SK-N-MC (cell line): ENCODE results near the gene STRIP2.

Experiments
- EZH2 ChIP-seq: fragments of 200-600 bp; sonication (generic); IDR thresholded peaks from one replicate; pipeline ENCODE4 v1.6.1; 2017; ENCODE audit warnings: antibody characterized with exemption
- FOXP2 ChIP-seq: optimal IDR thresholded peaks from 2 replicates; pipeline ENCODE3; 2011; ENCODE audit warnings: mild to moderate bottlenecking, moderate library complexity; ENCODE audit not compliant: insufficient read depth; ENCODE audit errors: extremely low read length, control extremely low read depth
- POLR2AphosphoS5 ChIP-seq: IDR thresholded peaks from 2 replicates; pipeline ENCODE4 v1.6.1; 2012; ENCODE audit warnings: mild to moderate bottlenecking, low read depth, low read length, borderline replicate concordance

- TF ChIP-seq POLR2AphosphoS5, result no peak
- TF ChIP-seq FOXP2, result no peak
- no peak for TF ChIP-seq EZH2
Measured at GRCh38 chr7:129495987-129496386, 61.8 kb downstream of the STRIP2 start.
